HepG2 (cell line): ENCODE measurements around the gene C20orf96. TPM values are rescaled to one million over a fixed set of nuclear protein-coding genes. Genes with fewer than 3 reads are reported as not detected.

Experiments used
- ARNT2 ChIP-seq: sonication (generic); formaldehyde crosslinking; IDR thresholded peaks from 2 replicates; pipeline ENCODE4 v1.8.0; 2022; ENCODE audit warnings: mild to moderate bottlenecking, low read depth, missing genetic modification reagents, moderate library complexity
- DMTF1 ChIP-seq: sonication (generic); formaldehyde crosslinking; IDR thresholded peaks from 2 replicates; pipeline ENCODE4 v1.4.0; 2020; ENCODE audit warnings: mild to moderate bottlenecking, missing genetic modification reagents
- ELK4 ChIP-seq: sonication (generic); formaldehyde crosslinking; IDR thresholded peaks from 2 replicates; pipeline ENCODE4 v1.9.0; 2021; ENCODE audit warnings: missing genetic modification reagents, borderline replicate concordance
- GABPA ChIP-seq, 2 experiments: IDR thresholded peaks; 2 replicates each; pipeline ENCODE4 v1.6.1; 2011 to 2016; ENCODE audit warnings: low read depth in 2 of 2, low read length in 1 of 2, missing biosample characterization in 1 of 2, missing genetic modification characterization in 1 of 2
- HIC2 ChIP-seq: sonication (generic); formaldehyde crosslinking; IDR thresholded peaks from 2 replicates; pipeline ENCODE4 v1.9.0; 2022; ENCODE audit warnings: low read depth, missing genetic modification reagents
- KDM4B ChIP-seq: sonication (generic); formaldehyde crosslinking; IDR thresholded peaks from 2 replicates; pipeline ENCODE4 v1.4.0; 2020; ENCODE audit warnings: missing genetic modification reagents
- MAF1 ChIP-seq: sonication (generic); formaldehyde crosslinking; IDR thresholded peaks from 2 replicates; pipeline ENCODE4 v1.5.0; 2020; ENCODE audit warnings: missing genetic modification reagents, borderline replicate concordance
- MTA1 ChIP-seq: sonication (generic); formaldehyde crosslinking; IDR thresholded peaks from 2 replicates; pipeline ENCODE4 v1.4.0; 2020; ENCODE audit warnings: missing genetic modification reagents, mild to moderate bottlenecking, borderline replicate concordance
- RARG ChIP-seq: sonication (generic); formaldehyde crosslinking; IDR thresholded peaks from 2 replicates; pipeline ENCODE4 v1.4.0; 2020; ENCODE audit warnings: low read depth, mild to moderate bottlenecking, missing genetic modification reagents
- SATB2 ChIP-seq: sonication (generic); formaldehyde crosslinking; IDR thresholded peaks from 2 replicates; pipeline ENCODE4 v1.5.0; 2020; ENCODE audit warnings: missing genetic modification reagents
- SIX4 ChIP-seq: sonication (generic); formaldehyde crosslinking; IDR thresholded peaks from 2 replicates; pipeline ENCODE4 v1.4.0; 2020; ENCODE audit warnings: missing genetic modification reagents
- SKI ChIP-seq: fragments of 450-650 bp; IDR thresholded peaks from one replicate; pipeline ENCODE4 v1.6.1; 2018; ENCODE audit warnings: mild to moderate bottlenecking; ENCODE audit not compliant: partially characterized antibody
- TBX3 ChIP-seq: fragments of 450-650 bp; IDR thresholded peaks from 2 replicates; pipeline ENCODE4 v1.6.1; 2017; ENCODE audit warnings: antibody characterized with exemption, mild to moderate bottlenecking, inconsistent platforms, borderline replicate concordance
- THAP7 ChIP-seq: sonication (generic); formaldehyde crosslinking; IDR thresholded peaks from 2 replicates; pipeline ENCODE4 v1.8.1; 2023; ENCODE audit warnings: mild to moderate bottlenecking, missing genetic modification reagents
- ZNF362 ChIP-seq: sonication (generic); formaldehyde crosslinking; IDR thresholded peaks from 2 replicates; pipeline ENCODE4 v1.4.0; 2020; ENCODE audit warnings: missing genetic modification reagents, mild to moderate bottlenecking, borderline replicate concordance
- ZNF468 ChIP-seq: sonication (generic); formaldehyde crosslinking; IDR thresholded peaks from 2 replicates; pipeline ENCODE4 v1.8.0; 2022; ENCODE audit warnings: mild to moderate bottlenecking, moderate library complexity, missing genetic modification reagents
- ZNF607 ChIP-seq: sonication (generic); formaldehyde crosslinking; IDR thresholded peaks from 2 replicates; pipeline ENCODE4 v1.5.1; 2020; ENCODE audit warnings: missing genetic modification reagents, mild to moderate bottlenecking, borderline replicate concordance
- ZNF740 ChIP-seq: sonication (generic); formaldehyde crosslinking; IDR thresholded peaks from 2 replicates; pipeline ENCODE4 v1.4.0; 2020; ENCODE audit warnings: missing genetic modification reagents
- polyA plus RNA-seq, 8 experiments: library from polyadenylated mRNA; depleted of rRNA in 3 of 8; stranded (reverse) in 7 of 8; unstranded in 1 of 8; fragments of >200 nt; fragmentation: Illumina TruSeq in 4 of 8; extraction: Trizol in 4 of 8; gene quantifications; 2 replicates each; pipeline versions ENCODE4 v1.2.1 to v1.2.3, GENCODE V29; 2011 to 2016; ENCODE audit warnings: low read depth in 4 of 8, missing spikeins in 1 of 8, mixed read lengths in 1 of 8; ENCODE audit not compliant: insufficient read depth in 1 of 8
- total RNA-seq, 5 experiments: library from RNA; depleted of rRNA; stranded (reverse); fragments of >200 nt; fragmentation: Illumina TruSeq; extraction: Trizol; gene quantifications; 2 replicates each; pipeline ENCODE4 v1.2.3, GENCODE V29; 2016; ENCODE audit warnings: low read depth in 1 of 5

Gene C20orf96
- total and polyA plus RNA-seq, 2 of the 13 experiments (the other 11 are each of a cell fraction or from before 2014, with no cell fraction given): 3.8 to 20.6 TPM

- TF ChIP-seq RARG (CRISPR knock-in tag) (peak; percentile 96; the same call in 1 of the 2 replicates), THAP7 (CRISPR knock-in tag) (peak; percentile 78; the same call in 1 of the 2 replicates), SIX4 (CRISPR knock-in tag) (peak; percentile 71; the same call in 1 of the 2 replicates), ELK4 (CRISPR knock-in tag) (no peak; the same call in 1 of the 2 replicates), ARNT2 (CRISPR knock-in tag) (peak; percentile 97), ZNF362 (CRISPR knock-in tag) (peak; percentile 58; the same call in 1 of the 2 replicates), SKI (peak; percentile 24), MTA1 (CRISPR knock-in tag) (peak; percentile 83; the same call in 1 of the 2 replicates), SATB2 (CRISPR knock-in tag) (peak; percentile 91), ZNF607 (peak; percentile 97), DMTF1 (CRISPR knock-in tag) (peak; percentile 83), TBX3 (peak; percentile 71; the same call in 1 of the 2 replicates), MAF1 (peak; percentile 50), KDM4B (CRISPR knock-in tag) (peak; percentile 65), ZNF740 (CRISPR knock-in tag) (peak; percentile 100), ZNF468 (CRISPR knock-in tag) (no peak), HIC2 (CRISPR knock-in tag) (peak; percentile 89), GABPA (IDR thresholded peaks at IDR 0.05; ENCODE audit: low read depth, low read length) (no peak), GABPA (CRISPR knock-in tag; IDR thresholded peaks at IDR 0.05; ENCODE audit: low read depth) (no peak)
These were observed 23.7 kb downstream of the C20orf96 start (continued) for GRCh38 chr20:266596-267562.
